Measurements from ENCODE around the gene CAPN12. TPM values are rescaled to one million over a fixed set of nuclear protein-coding genes. Genes with fewer than 3 reads are reported as not detected.

Gene CAPN12
- total and polyA plus RNA-seq, 2 of the 4 experiments (the other 2 are of a cell fraction): 0.18 to 0.97 TPM

GRCh38 chr19:38723990-38724854, 20.1 kb downstream of the CAPN12 start:
- Histone ChIP-seq H4K20me1 (ENCODE audit: insufficient read depth, low read length) (peaks cover 36% of the 10 kb centered on the region), H3K4me2 (ENCODE audit: low read depth, low read length) (no peak overlapping the region), H3K9me1 (ENCODE audit: insufficient read depth, low read length) (peaks cover 4% of the 10 kb centered on the region; the same call in 1 of the 2 replicates), H3K14ac (replicated peaks; ENCODE audit: low read depth, low read length) (no peak overlapping the region), H3K9me3 (ENCODE audit: control insufficient read depth, insufficient read depth, low read length) (no peaks in the 10 kb centered on the region), H4K91ac (ENCODE audit: insufficient read depth, low read depth, low read length) (no peak overlapping the region), H3K27ac (ENCODE audit: insufficient read depth, low read length) (no peak overlapping the region), H2BK120ac (ENCODE audit: low read depth, low read length) (no peak overlapping the region), H4K8ac (ENCODE audit: low read depth in 2 of 2, low read length in 2 of 2) (no peak overlapping the region), H3K79me1 (ENCODE audit: low read depth in 1 of 2, low read length in 2 of 2) (peaks cover 40 to 63% of the 10 kb centered on the region in 2 experiments), H3K27me3 (ENCODE audit: control insufficient read depth, insufficient read depth, low read length) (no peaks in the 10 kb centered on the region), H3K23ac (ENCODE audit: low read depth, low read length) (no peak overlapping the region), H2AFZ (replicated peaks; ENCODE audit: low read length, poor library complexity) (no peak overlapping the region), H3K4me3 (ENCODE audit: insufficient read depth, low read depth, low read length) (no peak overlapping the region), H2BK15ac (ENCODE audit: low read depth, low read length) (no peak overlapping the region), H3K18ac (ENCODE audit: low read depth, low read length) (no peak overlapping the region), H3K36me3 (ENCODE audit: control insufficient read depth, insufficient read depth, low read length) (peaks cover 97% of the 10 kb centered on the region), H2BK5ac (ENCODE audit: low read depth, low read length, poor library complexity, severe bottlenecking) (no peak overlapping the region), H2AK5ac (ENCODE audit: low read depth, low read length) (no peak overlapping the region), H2BK20ac (ENCODE audit: low read depth, low read length) (no peak overlapping the region), H3K4me1 (ENCODE audit: control insufficient read depth, insufficient read depth, low read length) (peaks cover 3% of the 10 kb centered on the region; the same call in 1 of the 2 replicates), H3K4ac (ENCODE audit: low read depth, low read length) (no peak overlapping the region), H2AK9ac (replicated peaks; ENCODE audit: low read depth, low read length, poor library complexity) (no peak overlapping the region), H4K5ac (ENCODE audit: low read depth, low read length) (no peak overlapping the region), H3K56ac (ENCODE audit: extremely low read depth, insufficient read depth, low read length) (no peak overlapping the region), H3K9ac (ENCODE audit: low read depth, low read length) (no peak overlapping the region)
- ChIA-PET CTCF (no interaction called here), POLR2A (ENCODE audit: unreplicated experiment) (no interaction called here)
- 96% methylated on average over 18 of the region's 42 CpGs; no CpG with 5 or more reads in 1 of the 2 experiments for WGBS, 2 experiments (ENCODE audit: extremely low coverage in 2 of 2, insufficient read length in 1 of 2)
- BruUV-seq (replicated peaks): TSS peak; percentile 97
- in situ Hi-C loops (cut with MboI; ENCODE audit: low sequenced_read_pairs) (no loop called here), intact Hi-C loops (cut with micrococcal nuclease) (no loop called here), dilution Hi-C loops (cut with HindIII; ENCODE audit: low sequenced_read_pairs, unreplicated experiment) (no loop called here)
- DNase-seq (no peak), ATAC-seq (ENCODE audit: low read depth) (no peak)
- TF ChIP-seq CTCF (conservative IDR thresholded peaks at IDR 0.05; ENCODE audit: low read depth, low read length) (no peak), SMC3 (IDR thresholded peaks at IDR 0.05; ENCODE audit: low read depth, low read length) (no peak), MXI1 (IDR thresholded peaks at IDR 0.05; ENCODE audit: borderline replicate concordance, low read depth, low read length) (no peak)
- TF ChIP-seq, protein P1, sequence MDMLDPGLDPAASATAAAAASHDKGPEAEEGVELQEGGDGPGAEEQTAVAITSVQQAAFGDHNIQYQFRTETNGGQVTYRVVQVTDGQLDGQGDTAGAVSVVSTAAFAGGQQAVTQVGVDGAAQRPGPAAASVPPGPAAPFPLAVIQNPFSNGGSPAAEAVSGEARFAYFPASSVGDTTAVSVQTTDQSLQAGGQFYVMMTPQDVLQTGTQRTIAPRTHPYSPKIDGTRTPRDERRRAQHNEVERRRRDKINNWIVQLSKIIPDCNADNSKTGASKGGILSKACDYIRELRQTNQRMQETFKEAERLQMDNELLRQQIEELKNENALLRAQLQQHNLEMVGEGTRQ (IDR thresholded peaks at IDR 0.05; ENCODE audit: low read depth, low read length): no peak

Measured in IMR-90 (cell line).